ENCODE measurements around the gene TSPAN9. TPM values are rescaled to one million over a fixed set of nuclear protein-coding genes. Genes with fewer than 3 reads are reported as not detected.
A peak's percentile ranks its signal among the peaks of the same experiment; 100 is the strongest.

TSPAN9 gene
- total and polyA plus RNA-seq, 2 experiments from 2014 or later: 6.0 to 31.5 TPM

DNA sequence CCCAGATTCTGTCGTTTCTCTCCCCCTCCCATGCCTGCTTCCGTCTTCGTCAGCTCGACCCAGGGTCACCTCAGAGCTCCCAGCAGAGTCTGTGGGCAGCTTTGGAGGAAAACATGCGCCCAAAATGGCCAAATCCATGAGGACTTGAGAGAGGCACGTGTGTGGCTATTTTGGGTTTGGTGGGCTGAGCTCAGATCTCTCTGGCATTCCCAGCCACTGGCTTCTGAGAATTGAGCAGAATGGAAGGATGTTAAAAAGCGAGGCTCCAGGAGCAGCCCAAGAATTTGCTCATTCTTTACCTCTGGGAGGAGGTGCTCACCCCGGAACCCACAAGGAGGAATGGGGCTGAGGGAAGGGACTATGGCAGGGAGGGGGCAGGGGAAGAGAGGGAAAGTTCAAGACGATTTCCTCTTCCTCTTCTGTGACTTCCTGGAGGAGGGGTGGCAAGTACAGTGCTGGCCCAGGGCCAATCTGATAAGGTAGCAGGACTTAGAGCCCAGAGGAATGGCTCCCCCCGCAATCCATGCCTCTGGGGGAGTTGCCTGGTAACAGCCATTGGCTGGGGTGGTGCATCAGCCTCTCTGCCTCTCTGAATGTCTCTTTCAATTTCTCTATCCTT lies 20.1 kb downstream of the TSPAN9 start:
- Histone ChIP-seq H2AFZ (no peak overlapping the region), H3K27me3 (ENCODE audit: insufficient read depth) (no peaks in the 10 kb centered on the region), H3K79me2 (replicated peaks; ENCODE audit: insufficient read depth) (no peaks in the 10 kb centered on the region), H4K20me1 (replicated peaks; ENCODE audit: insufficient read depth) (no peaks in the 10 kb centered on the region), H3K4me3 (no peak overlapping the region), H3K9me2 (ENCODE audit: insufficient read depth) (no peaks in the 10 kb centered on the region), H3K4me1 (ENCODE audit: insufficient read depth) (no peaks in the 10 kb centered on the region), H3K27ac (ENCODE audit: low read depth) (no peak overlapping the region), H3F3A (replicated peaks; ENCODE audit: low read depth) (no peaks in the 10 kb centered on the region), H3K4me2 (no peak overlapping the region), H3K36me3 (ENCODE audit: insufficient read depth) (no peaks in the 10 kb centered on the region; the same call in 1 of the 2 replicates)
- Mint-ChIP-seq H3K9me3 (peaks cover 18% of the 10 kb centered on the region), H3K4me3 (no peak overlapping the region), H3K4me1 (peaks cover 6% of the 10 kb centered on the region; the same call in 2 of the 3 replicates), H3K36me3 (ENCODE audit: low read depth) (peaks cover 13% of the 10 kb centered on the region), H3K27ac (no peak overlapping the region), H3K27me3 (ENCODE audit: insufficient read depth, low read depth, poor library complexity) (peaks cover 4% of the 10 kb centered on the region)
- ATAC-seq: peak; percentile 26; the same call in 2 of the 3 replicates
- TF ChIP-seq EZH2 (IDR thresholded peaks at IDR 0.05; ENCODE audit: low read depth, unreplicated experiment): no peak
- no peak for TF ChIP-seq ZNF114 (CRISPR knock-in tag; IDR thresholded peaks at IDR 0.05)
- no peak for TF ChIP-seq JUNB (IDR thresholded peaks at IDR 0.05; ENCODE audit: unreplicated experiment)
- TF ChIP-seq STAT1 (IDR thresholded peaks at IDR 0.05; ENCODE audit: unreplicated experiment): no peak
- no peak for TF ChIP-seq EZH2phosphoT487 (IDR thresholded peaks at IDR 0.05; ENCODE audit: unreplicated experiment)
- TF ChIP-seq, protein P1, sequence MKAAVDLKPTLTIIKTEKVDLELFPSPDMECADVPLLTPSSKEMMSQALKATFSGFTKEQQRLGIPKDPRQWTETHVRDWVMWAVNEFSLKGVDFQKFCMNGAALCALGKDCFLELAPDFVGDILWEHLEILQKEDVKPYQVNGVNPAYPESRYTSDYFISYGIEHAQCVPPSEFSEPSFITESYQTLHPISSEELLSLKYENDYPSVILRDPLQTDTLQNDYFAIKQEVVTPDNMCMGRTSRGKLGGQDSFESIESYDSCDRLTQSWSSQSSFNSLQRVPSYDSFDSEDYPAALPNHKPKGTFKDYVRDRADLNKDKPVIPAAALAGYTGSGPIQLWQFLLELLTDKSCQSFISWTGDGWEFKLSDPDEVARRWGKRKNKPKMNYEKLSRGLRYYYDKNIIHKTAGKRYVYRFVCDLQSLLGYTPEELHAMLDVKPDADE (IDR thresholded peaks at IDR 0.05): no peak
- TF ChIP-seq, protein P2, sequence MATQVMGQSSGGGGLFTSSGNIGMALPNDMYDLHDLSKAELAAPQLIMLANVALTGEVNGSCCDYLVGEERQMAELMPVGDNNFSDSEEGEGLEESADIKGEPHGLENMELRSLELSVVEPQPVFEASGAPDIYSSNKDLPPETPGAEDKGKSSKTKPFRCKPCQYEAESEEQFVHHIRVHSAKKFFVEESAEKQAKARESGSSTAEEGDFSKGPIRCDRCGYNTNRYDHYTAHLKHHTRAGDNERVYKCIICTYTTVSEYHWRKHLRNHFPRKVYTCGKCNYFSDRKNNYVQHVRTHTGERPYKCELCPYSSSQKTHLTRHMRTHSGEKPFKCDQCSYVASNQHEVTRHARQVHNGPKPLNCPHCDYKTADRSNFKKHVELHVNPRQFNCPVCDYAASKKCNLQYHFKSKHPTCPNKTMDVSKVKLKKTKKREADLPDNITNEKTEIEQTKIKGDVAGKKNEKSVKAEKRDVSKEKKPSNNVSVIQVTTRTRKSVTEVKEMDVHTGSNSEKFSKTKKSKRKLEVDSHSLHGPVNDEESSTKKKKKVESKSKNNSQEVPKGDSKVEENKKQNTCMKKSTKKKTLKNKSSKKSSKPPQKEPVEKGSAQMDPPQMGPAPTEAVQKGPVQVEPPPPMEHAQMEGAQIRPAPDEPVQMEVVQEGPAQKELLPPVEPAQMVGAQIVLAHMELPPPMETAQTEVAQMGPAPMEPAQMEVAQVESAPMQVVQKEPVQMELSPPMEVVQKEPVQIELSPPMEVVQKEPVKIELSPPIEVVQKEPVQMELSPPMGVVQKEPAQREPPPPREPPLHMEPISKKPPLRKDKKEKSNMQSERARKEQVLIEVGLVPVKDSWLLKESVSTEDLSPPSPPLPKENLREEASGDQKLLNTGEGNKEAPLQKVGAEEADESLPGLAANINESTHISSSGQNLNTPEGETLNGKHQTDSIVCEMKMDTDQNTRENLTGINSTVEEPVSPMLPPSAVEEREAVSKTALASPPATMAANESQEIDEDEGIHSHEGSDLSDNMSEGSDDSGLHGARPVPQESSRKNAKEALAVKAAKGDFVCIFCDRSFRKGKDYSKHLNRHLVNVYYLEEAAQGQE (IDR thresholded peaks at IDR 0.05; ENCODE audit: unreplicated experiment): no peak
- TF ChIP-seq NANOG (IDR thresholded peaks at IDR 0.05; ENCODE audit: borderline replicate concordance): no peak
- TF ChIP-seq, protein P3, sequence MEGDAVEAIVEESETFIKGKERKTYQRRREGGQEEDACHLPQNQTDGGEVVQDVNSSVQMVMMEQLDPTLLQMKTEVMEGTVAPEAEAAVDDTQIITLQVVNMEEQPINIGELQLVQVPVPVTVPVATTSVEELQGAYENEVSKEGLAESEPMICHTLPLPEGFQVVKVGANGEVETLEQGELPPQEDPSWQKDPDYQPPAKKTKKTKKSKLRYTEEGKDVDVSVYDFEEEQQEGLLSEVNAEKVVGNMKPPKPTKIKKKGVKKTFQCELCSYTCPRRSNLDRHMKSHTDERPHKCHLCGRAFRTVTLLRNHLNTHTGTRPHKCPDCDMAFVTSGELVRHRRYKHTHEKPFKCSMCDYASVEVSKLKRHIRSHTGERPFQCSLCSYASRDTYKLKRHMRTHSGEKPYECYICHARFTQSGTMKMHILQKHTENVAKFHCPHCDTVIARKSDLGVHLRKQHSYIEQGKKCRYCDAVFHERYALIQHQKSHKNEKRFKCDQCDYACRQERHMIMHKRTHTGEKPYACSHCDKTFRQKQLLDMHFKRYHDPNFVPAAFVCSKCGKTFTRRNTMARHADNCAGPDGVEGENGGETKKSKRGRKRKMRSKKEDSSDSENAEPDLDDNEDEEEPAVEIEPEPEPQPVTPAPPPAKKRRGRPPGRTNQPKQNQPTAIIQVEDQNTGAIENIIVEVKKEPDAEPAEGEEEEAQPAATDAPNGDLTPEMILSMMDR (conservative IDR thresholded peaks at IDR 0.05; ENCODE audit: low read depth in 2 of 2): no peak
- TF ChIP-seq POLR2AphosphoS5 (IDR thresholded peaks at IDR 0.05; ENCODE audit: low read depth): no peak
- TF ChIP-seq ZNF331 (CRISPR knock-in tag; IDR thresholded peaks at IDR 0.05; ENCODE audit: low read depth): no peak
- TF ChIP-seq CREB1 (CRISPR knock-in tag; IDR thresholded peaks at IDR 0.05; ENCODE audit: low read depth): no peak
- TF ChIP-seq, protein P4, sequence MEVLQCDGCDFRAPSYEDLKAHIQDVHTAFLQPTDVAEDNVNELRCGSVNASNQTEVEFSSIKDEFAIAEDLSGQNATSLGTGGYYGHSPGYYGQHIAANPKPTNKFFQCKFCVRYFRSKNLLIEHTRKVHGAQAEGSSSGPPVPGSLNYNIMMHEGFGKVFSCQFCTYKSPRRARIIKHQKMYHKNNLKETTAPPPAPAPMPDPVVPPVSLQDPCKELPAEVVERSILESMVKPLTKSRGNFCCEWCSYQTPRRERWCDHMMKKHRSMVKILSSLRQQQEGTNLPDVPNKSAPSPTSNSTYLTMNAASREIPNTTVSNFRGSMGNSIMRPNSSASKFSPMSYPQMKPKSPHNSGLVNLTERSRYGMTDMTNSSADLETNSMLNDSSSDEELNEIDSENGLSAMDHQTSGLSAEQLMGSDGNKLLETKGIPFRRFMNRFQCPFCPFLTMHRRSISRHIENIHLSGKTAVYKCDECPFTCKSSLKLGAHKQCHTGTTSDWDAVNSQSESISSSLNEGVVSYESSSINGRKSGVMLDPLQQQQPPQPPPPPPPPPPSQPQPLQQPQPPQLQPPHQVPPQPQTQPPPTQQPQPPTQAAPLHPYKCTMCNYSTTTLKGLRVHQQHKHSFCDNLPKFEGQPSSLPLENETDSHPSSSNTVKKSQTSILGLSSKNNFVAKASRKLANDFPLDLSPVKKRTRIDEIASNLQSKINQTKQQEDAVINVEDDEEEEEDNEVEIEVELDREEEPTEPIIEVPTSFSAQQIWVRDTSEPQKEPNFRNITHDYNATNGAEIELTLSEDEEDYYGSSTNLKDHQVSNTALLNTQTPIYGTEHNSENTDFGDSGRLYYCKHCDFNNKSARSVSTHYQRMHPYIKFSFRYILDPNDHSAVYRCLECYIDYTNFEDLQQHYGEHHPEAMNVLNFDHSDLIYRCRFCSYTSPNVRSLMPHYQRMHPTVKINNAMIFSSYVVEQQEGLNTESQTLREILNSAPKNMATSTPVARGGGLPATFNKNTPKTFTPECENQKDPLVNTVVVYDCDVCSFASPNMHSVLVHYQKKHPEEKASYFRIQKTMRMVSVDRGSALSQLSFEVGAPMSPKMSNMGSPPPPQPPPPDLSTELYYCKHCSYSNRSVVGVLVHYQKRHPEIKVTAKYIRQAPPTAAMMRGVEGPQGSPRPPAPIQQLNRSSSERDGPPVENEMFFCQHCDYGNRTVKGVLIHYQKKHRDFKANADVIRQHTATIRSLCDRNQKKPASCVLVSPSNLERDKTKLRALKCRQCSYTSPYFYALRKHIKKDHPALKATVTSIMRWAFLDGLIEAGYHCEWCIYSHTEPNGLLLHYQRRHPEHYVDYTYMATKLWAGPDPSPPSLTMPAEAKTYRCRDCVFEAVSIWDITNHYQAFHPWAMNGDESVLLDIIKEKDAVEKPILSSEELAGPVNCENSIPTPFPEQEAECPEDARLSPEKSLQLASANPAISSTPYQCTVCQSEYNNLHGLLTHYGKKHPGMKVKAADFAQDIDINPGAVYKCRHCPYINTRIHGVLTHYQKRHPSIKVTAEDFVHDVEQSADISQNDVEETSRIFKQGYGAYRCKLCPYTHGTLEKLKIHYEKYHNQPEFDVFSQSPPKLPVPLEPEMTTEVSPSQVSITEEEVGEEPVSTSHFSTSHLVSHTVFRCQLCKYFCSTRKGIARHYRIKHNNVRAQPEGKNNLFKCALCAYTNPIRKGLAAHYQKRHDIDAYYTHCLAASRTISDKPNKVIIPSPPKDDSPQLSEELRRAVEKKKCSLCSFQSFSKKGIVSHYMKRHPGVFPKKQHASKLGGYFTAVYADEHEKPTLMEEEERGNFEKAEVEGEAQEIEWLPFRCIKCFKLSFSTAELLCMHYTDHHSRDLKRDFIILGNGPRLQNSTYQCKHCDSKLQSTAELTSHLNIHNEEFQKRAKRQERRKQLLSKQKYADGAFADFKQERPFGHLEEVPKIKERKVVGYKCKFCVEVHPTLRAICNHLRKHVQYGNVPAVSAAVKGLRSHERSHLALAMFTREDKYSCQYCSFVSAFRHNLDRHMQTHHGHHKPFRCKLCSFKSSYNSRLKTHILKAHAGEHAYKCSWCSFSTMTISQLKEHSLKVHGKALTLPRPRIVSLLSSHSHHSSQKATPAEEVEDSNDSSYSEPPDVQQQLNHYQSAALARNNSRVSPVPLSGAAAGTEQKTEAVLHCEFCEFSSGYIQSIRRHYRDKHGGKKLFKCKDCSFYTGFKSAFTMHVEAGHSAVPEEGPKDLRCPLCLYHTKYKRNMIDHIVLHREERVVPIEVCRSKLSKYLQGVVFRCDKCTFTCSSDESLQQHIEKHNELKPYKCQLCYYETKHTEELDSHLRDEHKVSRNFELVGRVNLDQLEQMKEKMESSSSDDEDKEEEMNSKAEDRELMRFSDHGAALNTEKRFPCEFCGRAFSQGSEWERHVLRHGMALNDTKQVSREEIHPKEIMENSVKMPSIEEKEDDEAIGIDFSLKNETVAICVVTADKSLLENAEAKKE (CRISPR knock-in tag; IDR thresholded peaks at IDR 0.05): no peak
- no peak for DNase-seq (ENCODE audit: low spot score)
